Thyroid gland (tissue), 4 donors: Measurements from ENCODE around the gene INO80E.

Experiments
- POLR2A ChIP-seq, 2 donors: fragments of 450-650 bp; IDR thresholded peaks; one replicate each; pipeline ENCODE4 v1.6.1; 2017; ENCODE audit warnings: antibody characterized with exemption in 2 of 2, mild to moderate bottlenecking in 2 of 2, moderate library complexity in 1 of 2
- TF ChIP-seq, protein P1 (sequence below), 6 experiments: fragments of 200-600 bp in 3 of 6; fragments of 450-650 bp in 3 of 6; sonication (generic) in 3 of 6; IDR thresholded peaks; one replicate each; pipeline ENCODE4 v1.5.1; 2016 to 2019; ENCODE audit warnings: antibody characterized with exemption in 6 of 6, mild to moderate bottlenecking in 2 of 6, inconsistent platforms in 1 of 6, moderate library complexity in 1 of 6

DNA sequence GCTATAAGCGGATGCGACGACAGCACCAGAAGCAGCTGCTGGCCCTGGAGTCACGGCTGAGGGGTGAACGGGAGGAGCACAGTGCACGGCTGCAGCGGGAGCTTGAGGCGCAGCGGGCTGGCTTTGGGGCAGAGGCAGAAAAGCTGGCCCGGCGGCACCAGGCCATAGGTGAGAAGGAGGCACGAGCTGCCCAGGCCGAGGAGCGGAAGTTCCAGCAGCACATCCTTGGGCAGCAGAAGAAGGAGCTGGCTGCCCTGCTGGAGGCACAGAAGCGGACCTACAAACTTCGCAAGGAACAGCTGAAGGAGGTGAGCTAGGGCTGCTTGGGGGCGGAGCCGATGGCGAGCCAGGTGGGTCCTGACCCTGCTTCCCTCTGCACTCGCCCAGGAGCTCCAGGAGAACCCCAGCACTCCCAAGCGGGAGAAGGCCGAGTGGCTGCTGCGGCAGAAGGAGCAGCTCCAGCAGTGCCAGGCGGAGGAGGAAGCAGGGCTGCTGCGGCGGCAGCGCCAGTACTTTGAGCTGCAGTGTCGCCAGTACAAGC lies 10.7 kb upstream of the INO80E start:
- TF ChIP-seq, protein P1, sequence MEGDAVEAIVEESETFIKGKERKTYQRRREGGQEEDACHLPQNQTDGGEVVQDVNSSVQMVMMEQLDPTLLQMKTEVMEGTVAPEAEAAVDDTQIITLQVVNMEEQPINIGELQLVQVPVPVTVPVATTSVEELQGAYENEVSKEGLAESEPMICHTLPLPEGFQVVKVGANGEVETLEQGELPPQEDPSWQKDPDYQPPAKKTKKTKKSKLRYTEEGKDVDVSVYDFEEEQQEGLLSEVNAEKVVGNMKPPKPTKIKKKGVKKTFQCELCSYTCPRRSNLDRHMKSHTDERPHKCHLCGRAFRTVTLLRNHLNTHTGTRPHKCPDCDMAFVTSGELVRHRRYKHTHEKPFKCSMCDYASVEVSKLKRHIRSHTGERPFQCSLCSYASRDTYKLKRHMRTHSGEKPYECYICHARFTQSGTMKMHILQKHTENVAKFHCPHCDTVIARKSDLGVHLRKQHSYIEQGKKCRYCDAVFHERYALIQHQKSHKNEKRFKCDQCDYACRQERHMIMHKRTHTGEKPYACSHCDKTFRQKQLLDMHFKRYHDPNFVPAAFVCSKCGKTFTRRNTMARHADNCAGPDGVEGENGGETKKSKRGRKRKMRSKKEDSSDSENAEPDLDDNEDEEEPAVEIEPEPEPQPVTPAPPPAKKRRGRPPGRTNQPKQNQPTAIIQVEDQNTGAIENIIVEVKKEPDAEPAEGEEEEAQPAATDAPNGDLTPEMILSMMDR (IDR thresholded peaks at IDR 0.05), result no peak
- no peak for TF ChIP-seq POLR2A (IDR thresholded peaks at IDR 0.05)
